HG02610 (cell line): Measurements from ENCODE around the gene LGR4.
A peak's percentile ranks its signal among the peaks of the same experiment; 100 is the strongest.
"Not testable (repeated sequence)": the region's sequence is repeated elsewhere in the genome, so short reads cannot be mapped to it uniquely, and the experiment has no call there.

ENCODE experiments used
- ATAC-seq: cut with Tn5 transposase; IDR thresholded peaks from one replicate; pipeline ENCODE4 v1.9.1; 2021; ENCODE audit warnings: mild to moderate bottlenecking, moderate library complexity; ENCODE audit not compliant: unreplicated experiment

Gene LGR4

GRCh38 chr11:27472398-27473016 lies at the start of gene LGR4:
LGR4 (minus strand) TSS chr11:27472790; CDS start chr11:27472302, 488 bp downstream.
- ATAC-seq = peak; percentile 88

DNA sequence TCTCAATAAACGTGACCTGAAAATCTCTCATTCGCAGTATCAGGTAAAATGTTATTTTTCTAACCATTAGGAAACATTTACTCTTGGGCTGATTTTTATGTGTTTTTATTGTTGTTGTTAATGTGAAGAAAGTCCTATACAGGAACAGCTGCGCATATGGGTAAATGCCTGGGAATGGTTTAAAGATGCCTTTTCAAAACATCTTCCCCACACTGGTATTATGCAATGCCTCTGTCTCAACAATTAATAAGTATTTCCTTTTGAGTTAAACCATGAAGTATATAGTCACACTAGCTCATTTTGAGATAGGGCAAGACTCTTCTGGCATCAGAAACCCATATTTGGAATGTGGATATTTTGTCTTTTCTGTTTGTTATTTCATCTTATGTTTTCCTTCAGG lies 47.6 kb upstream of the LGR4 start:
- no peak for ATAC-seq

- no peak for ATAC-seq
These were observed 45.9 kb upstream of the LGR4 start for GRCh38 chr11:27518518-27518917.

- not testable (repeated sequence) for ATAC-seq
These were observed 44.9 kb upstream of the LGR4 start for GRCh38 chr11:27517490-27517889.

GRCh38 chr11:27514558-27514957 lies 42.0 kb upstream of the LGR4 start:
- no peak for ATAC-seq

DNA sequence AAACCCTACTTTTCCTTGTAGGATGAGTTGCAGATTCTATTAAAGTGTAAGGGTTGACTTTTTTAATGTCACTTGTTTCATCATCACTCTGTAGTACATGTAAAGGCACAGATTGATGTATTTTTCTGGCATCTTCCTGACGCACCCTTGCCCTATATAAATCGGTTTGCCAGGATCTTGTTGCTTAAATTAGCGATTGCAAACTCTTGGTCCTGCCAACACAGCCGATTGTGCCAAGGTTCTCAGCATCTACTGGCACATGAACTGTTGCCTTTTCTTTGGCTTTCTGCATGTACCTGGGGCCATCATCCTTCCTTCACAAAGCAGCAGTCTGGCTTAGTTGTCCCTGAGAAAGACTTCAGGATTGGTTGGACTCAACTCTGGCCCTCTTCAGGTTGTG lies 41.5 kb upstream of the LGR4 start:
- ATAC-seq = no peak

DNA sequence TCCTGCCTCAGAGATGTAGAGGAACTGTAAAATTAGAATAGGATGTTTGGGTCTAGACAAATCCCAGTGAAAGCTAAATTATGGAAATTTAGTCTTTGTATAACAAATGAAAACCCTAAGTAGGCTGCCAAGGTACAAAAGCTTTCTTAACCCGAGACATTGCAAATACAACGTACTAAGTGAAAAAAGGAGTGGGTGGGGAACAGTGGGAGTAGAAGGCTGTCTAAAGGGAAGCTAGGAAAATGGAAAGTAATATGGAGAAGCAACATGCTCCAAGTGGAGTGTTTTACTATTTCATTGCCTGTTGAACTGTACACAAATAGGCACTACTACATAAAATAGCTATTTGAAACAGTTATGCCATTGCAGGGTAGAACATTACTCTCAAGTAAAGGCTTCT lies 40.8 kb upstream of the LGR4 start:
- ATAC-seq = no peak

DNA sequence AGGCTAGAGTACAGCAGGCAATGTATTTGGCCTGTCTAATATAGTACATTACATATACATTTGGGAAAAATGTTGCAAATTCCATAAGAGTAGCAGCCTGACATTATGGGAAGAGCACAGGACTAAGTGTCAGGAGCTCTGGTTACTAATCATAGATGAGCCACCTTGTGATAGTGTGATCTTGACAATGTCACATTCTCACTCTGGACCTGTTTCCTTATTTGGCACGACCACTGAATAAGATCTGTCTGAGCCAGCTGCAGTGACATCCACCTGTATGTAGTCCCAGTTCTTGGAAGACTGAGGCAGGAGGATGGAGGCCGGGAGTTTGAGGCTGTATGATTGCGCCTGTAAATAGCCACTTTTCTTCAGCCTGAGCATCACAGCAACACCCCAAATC lies 39.6 kb upstream of the LGR4 start:
- no peak for ATAC-seq

GRCh38 chr11:27509908-27510307 lies 37.3 kb upstream of the LGR4 start:
- no peak for ATAC-seq

GRCh38 chr11:27507557-27508322 lies 35.1 kb upstream of the LGR4 start:
- no peak for ATAC-seq

- ATAC-seq = peak; percentile 94
These were observed 33.9 kb upstream of the LGR4 start, which contains the start of gene LIN7C for GRCh38 chr11:27506200-27507182. LIN7C (minus strand) TSS chr11:27506769; CDS start chr11:27506752, 17 bp downstream.

DNA sequence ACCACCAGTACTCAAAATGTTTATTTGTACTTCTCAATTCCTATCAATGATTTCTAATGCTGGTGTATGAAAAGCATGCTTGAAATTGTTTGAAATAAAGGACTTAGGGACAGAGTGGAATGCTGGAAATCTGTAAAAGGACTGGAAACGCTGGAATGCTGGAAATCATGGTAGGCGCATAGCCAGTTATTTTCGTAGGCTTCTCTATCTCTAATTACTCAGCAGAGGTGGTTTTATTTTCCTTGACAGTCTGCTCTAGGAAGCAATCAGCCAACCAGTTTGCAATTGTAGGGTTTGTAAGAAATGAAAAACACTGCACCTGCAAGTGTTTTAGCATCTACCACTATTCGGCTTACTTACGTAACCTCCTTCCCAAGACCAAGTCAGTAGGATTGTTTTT lies 33.2 kb upstream of the LGR4 start:
- peak; percentile 4 for ATAC-seq

DNA sequence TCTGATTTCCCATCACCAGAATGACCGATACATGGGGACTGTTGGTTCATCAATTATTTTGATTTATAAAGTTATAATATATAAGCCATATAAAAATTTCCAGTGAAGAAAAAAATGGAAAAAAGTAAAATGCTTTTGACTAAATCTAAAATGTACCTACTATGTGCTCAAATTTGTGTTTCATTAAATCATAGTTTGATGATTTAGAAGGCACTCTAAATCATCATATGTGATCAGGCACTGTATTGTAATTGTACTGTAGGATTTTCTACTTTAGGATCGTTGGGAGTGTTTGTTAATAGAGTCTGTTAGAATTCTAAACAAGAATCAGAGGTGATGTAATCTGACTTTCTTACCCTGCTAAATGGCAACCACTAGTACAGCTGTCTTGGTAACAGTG lies 31.6 kb upstream of the LGR4 start:
- ATAC-seq = no peak

- no peak for ATAC-seq
These were observed 28.5 kb upstream of the LGR4 start for GRCh38 chr11:27501100-27501499.

GRCh38 chr11:27497911-27498310 lies 25.3 kb upstream of the LGR4 start:
- ATAC-seq = no peak

GRCh38 chr11:27497284-27497866 lies 24.8 kb upstream of the LGR4 start:
- peak; percentile 70 for ATAC-seq

- ATAC-seq = no peak
These were observed 23.9 kb upstream of the LGR4 start for GRCh38 chr11:27496461-27496860.

- no peak for ATAC-seq
These were observed 23.2 kb upstream of the LGR4 start for GRCh38 chr11:27495710-27496300.

GRCh38 chr11:27489092-27489491 lies 16.5 kb upstream of the LGR4 start:
- ATAC-seq = no peak

DNA sequence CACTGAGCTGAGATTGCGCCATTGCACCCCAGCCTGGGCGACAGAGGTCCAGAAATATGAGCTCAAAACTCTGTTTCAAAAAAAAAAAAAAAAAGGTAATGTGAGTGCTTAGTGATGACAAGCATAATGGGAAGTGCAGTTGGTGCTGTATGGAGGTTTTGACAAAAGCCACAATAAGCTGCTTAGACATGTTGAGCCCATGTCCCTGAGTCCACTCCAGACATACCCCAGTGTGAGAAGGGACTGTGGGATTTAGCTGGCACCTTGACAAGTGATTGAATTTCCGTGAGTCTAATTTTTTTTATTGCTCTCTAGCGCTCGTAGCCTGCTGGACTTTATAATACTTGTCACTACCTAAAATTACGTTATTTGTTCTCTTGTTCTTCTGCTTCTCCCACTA lies 15.1 kb upstream of the LGR4 start:
- ATAC-seq = no peak
